HepG2 (cell line): Measurements from ENCODE around the gene PXYLP1. TPM values are rescaled to one million over a fixed set of nuclear protein-coding genes. Genes with fewer than 3 reads are reported as not detected.

Experiments used
- ATAC-seq: fragments of 200-7000 bp; cut with Tn5 transposase; 3 replicates; pipeline ENCODE4 v1.9.1; 2020; ENCODE audit warnings: mild to moderate bottlenecking, moderate library complexity
- BruUV-seq: library from RNA; stranded (reverse); fragments of 400-500 nt; replicated peaks from 2 replicates; lab custom pipeline; 2021; lab: Mats Ljungman, UMichigan
- CTCF ChIA-PET: fragments of 300-600 bp; formaldehyde crosslinking; extraction: SDS; loops from one replicate; lab custom pipeline; 2021; ENCODE audit warnings: low total read pairs, inconsistent platforms, low intra/inter-chr PET ratio; lab: Yijun Ruan, JAX
- POLR2A ChIA-PET: fragments of 350-600 bp; sonication (Branson Sonifier 250); formaldehyde crosslinking; loops from one replicate; lab custom pipeline; 2020; ENCODE audit warnings: antibody characterized with exemption, inconsistent platforms; lab: Yijun Ruan, JAX
- DNase-seq: peaks from one replicate; pipeline ENCODE4 v3.0.0-alpha.2; 2015; ENCODE audit warnings: low spot score
- FAIRE-seq: peaks from 3 replicates; lab custom pipeline; 2011; peaks lifted over from hg19 to GRCh38; lab: Jason Lieb, UNC
- H2AFZ ChIP-seq: one replicate; pipeline ENCODE4 v1.6.1; 2011; ENCODE audit warnings: low read length, inconsistent platforms
- H3K27ac ChIP-seq: fragments of 300-600 bp; 3 replicates; pipeline ENCODE4 v1.8.0; 2011; ENCODE audit warnings: mixed run types, mild to moderate bottlenecking, mixed read lengths, low read length, inconsistent platforms; ENCODE audit not compliant: insufficient read depth; ENCODE audit errors: extremely low read length
- H3K27me3 ChIP-seq, 2 experiments: fragments of 200-600 bp in 1 of 2; 2 replicates in 1 of 2; 3 replicates in 1 of 2; pipeline versions ENCODE4 v1.6.0 to v1.8.0; 2011; ENCODE audit warnings: low read length in 2 of 2, mild to moderate bottlenecking in 2 of 2, moderate library complexity in 2 of 2, inconsistent platforms in 1 of 2; ENCODE audit not compliant: insufficient read depth in 2 of 2, control insufficient read depth in 1 of 2
- H3K36me3 ChIP-seq, 2 experiments: fragments of 200-600 bp in 1 of 2; replicated peaks in 1 of 2; 2 replicates in 1 of 2; 3 replicates in 1 of 2; pipeline versions ENCODE4 v1.5.1 to v1.8.0; 2011; ENCODE audit warnings: low read length in 2 of 2, inconsistent platforms in 1 of 2; ENCODE audit not compliant: insufficient read depth in 2 of 2, control insufficient read depth in 1 of 2
- H3K4me1 ChIP-seq: 2 replicates; pipeline ENCODE4 v1.5.1; 2012; ENCODE audit warnings: low read length, inconsistent platforms; ENCODE audit not compliant: insufficient read depth
- H3K4me2 ChIP-seq: 2 replicates; pipeline ENCODE4 v1.6.0; 2011; ENCODE audit warnings: low read depth, low read length, inconsistent platforms
- H3K4me3 ChIP-seq, 3 experiments: fragments of 200-600 bp in 1 of 3; sonication (generic), shearing (Covaris generic) in 1 of 3; replicated peaks in 1 of 3; 2 replicates each; pipeline ENCODE4 v1.5.1; 2011 to 2016; ENCODE audit warnings: low read length in 3 of 3, inconsistent platforms in 2 of 3, low read depth in 2 of 3, mild to moderate bottlenecking in 2 of 3, control low read depth in 1 of 3, mixed read lengths in 1 of 3; ENCODE audit not compliant: insufficient read depth in 1 of 3
- H3K79me2 ChIP-seq: one replicate; pipeline ENCODE4 v1.6.1; 2011; ENCODE audit warnings: low read length, inconsistent platforms; ENCODE audit not compliant: insufficient read depth
- H3K9ac ChIP-seq: 2 replicates; pipeline ENCODE4 v1.6.0; 2011; ENCODE audit warnings: mild to moderate bottlenecking, low read depth, low read length, inconsistent platforms; ENCODE audit not compliant: insufficient read depth
- H3K9me3 ChIP-seq: 2 replicates; pipeline ENCODE4 v1.5.1; 2012; ENCODE audit warnings: mild to moderate bottlenecking, low read length
- H4K20me1 ChIP-seq: 2 replicates; pipeline ENCODE4 v1.6.0; 2011; ENCODE audit warnings: inconsistent platforms, mild to moderate bottlenecking, low read length, moderate library complexity; ENCODE audit not compliant: insufficient read depth
- AFF4 ChIP-seq: sonication (generic); formaldehyde crosslinking; IDR thresholded peaks from 2 replicates; pipeline ENCODE4 v1.4.0; 2020; ENCODE audit warnings: missing genetic modification reagents
- CSRNP1 ChIP-seq: sonication (generic); formaldehyde crosslinking; IDR thresholded peaks from 2 replicates; pipeline ENCODE4 v1.8.1; 2023; ENCODE audit warnings: mild to moderate bottlenecking, missing genetic modification reagents
- ERF ChIP-seq: IDR thresholded peaks from 2 replicates; pipeline ENCODE4 v1.6.1; 2018; ENCODE audit warnings: missing biosample characterization, missing genetic modification reagents
- HNF4G ChIP-seq, 2 experiments: sonication (generic) in 1 of 2; formaldehyde crosslinking in 1 of 2; IDR thresholded peaks; 2 replicates each; pipeline versions ENCODE4 v1.4.0 to v1.6.1; 2011 to 2020; ENCODE audit warnings: borderline replicate concordance in 2 of 2, low read depth in 2 of 2, mild to moderate bottlenecking in 2 of 2, low read length in 1 of 2, missing genetic modification reagents in 1 of 2, moderate library complexity in 1 of 2
- NFYB ChIP-seq: sonication (generic); formaldehyde crosslinking; IDR thresholded peaks from 2 replicates; pipeline ENCODE4 v1.4.0; 2020; ENCODE audit warnings: missing genetic modification reagents
- RNF219 ChIP-seq: sonication (generic); formaldehyde crosslinking; IDR thresholded peaks from 2 replicates; pipeline ENCODE4 v1.5.0; 2020; ENCODE audit warnings: mild to moderate bottlenecking, missing genetic modification reagents
- SALL2 ChIP-seq: sonication (generic); formaldehyde crosslinking; IDR thresholded peaks from 2 replicates; pipeline ENCODE4 v1.8.1; 2023; ENCODE audit warnings: mild to moderate bottlenecking, missing genetic modification reagents, inconsistent platforms
- ZFP1 ChIP-seq: IDR thresholded peaks from 2 replicates; pipeline ENCODE4 v1.6.1; 2016
- ZFYVE20 ChIP-seq: sonication (generic); formaldehyde crosslinking; IDR thresholded peaks from 2 replicates; pipeline ENCODE4 v1.8.0; 2023; ENCODE audit warnings: low read depth, mild to moderate bottlenecking, moderate library complexity, missing genetic modification reagents, borderline replicate concordance
- ZNF292 ChIP-seq: sonication (generic); formaldehyde crosslinking; IDR thresholded peaks from 2 replicates; pipeline ENCODE4 v1.8.1; 2022; ENCODE audit warnings: mild to moderate bottlenecking, low read depth, missing genetic modification reagents, borderline replicate concordance
- WGBS: methylation state at CpG from one replicate; pipeline ENCODE4 v1.1.6; 2017; ENCODE audit warnings: low lambda C conversion rate; 5-methylcytosine and 5-hydroxymethylcytosine counted together
- in situ Hi-C: cut with HindIII; loops from 2 replicates; pipeline ENCODE4 v1.10.0; 2017; ENCODE audit warnings: low pct_unique_long_range_greater_than_20kb; ENCODE audit not compliant: extremely low pct_ligation_motif_present
- intact Hi-C: fragments of 100-400 bp; cut with micrococcal nuclease; formaldehyde crosslinking; loops from one replicate; pipeline ENCODE4 v1.10.0; 2022; ENCODE audit not compliant: unreplicated experiment
- polyA plus RNA-seq, 8 experiments: library from polyadenylated mRNA; depleted of rRNA in 3 of 8; stranded (reverse) in 7 of 8; unstranded in 1 of 8; fragments of >200 nt; fragmentation: Illumina TruSeq in 4 of 8; extraction: Trizol in 4 of 8; gene quantifications; 2 replicates each; pipeline versions ENCODE4 v1.2.1 to v1.2.3, GENCODE V29; 2011 to 2016; ENCODE audit warnings: low read depth in 4 of 8, missing spikeins in 1 of 8, mixed read lengths in 1 of 8; ENCODE audit not compliant: insufficient read depth in 1 of 8
- total RNA-seq, 5 experiments: library from RNA; depleted of rRNA; stranded (reverse); fragments of >200 nt; fragmentation: Illumina TruSeq; extraction: Trizol; gene quantifications; 2 replicates each; pipeline ENCODE4 v1.2.3, GENCODE V29; 2016; ENCODE audit warnings: low read depth in 1 of 5

PXYLP1 gene
- total and polyA plus RNA-seq, 2 of the 13 experiments (the other 11 are each of a cell fraction or from before 2014, with no cell fraction given): 4.9 to 8.1 TPM

GRCh38 chr3:141274411-141275031 lies 42.9 kb downstream of the PXYLP1 start:
- ATAC-seq (no peak), DNase-seq (no peak), FAIRE-seq (no peak)
- no TSS peak for BruUV-seq
- TF ChIP-seq ZFP1 (no peak), SALL2 (CRISPR knock-in tag) (no peak), NFYB (CRISPR knock-in tag) (no peak), RNF219 (CRISPR knock-in tag) (no peak), ZNF292 (CRISPR knock-in tag) (no peak), HNF4G (IDR thresholded peaks at IDR 0.05; ENCODE audit: borderline replicate concordance, low read depth, low read length) (no peak), HNF4G (CRISPR knock-in tag; IDR thresholded peaks at IDR 0.05; ENCODE audit: borderline replicate concordance, low read depth) (no peak), AFF4 (CRISPR knock-in tag) (no peak), ERF (no peak), CSRNP1 (CRISPR knock-in tag) (no peak), ZFYVE20 (CRISPR knock-in tag) (no peak)
- H3K4me3 ChIP-seq: no peak overlapping the region
- no peak overlapping the region for H3K9ac ChIP-seq
- no peaks in the 10 kb centered on the region for H3K36me3 ChIP-seq
- H3K4me2 ChIP-seq: no peak overlapping the region
- no peaks in the 10 kb centered on the region for H4K20me1 ChIP-seq
- in situ Hi-C loops: loop anchor here (5.0 kb wide), 1 partner anchor 37 kb away; no protein-coding TSS in a partner anchor
- ChIA-PET POLR2A (no interaction called here), CTCF (no interaction called here)
- WGBS: 97% methylated on average over 10 of the region's 10 CpGs
- H3K9me3 ChIP-seq: no peaks in the 10 kb centered on the region
- no peak overlapping the region for H3K27ac ChIP-seq
- H3K79me2 ChIP-seq: no peaks in the 10 kb centered on the region
- no peaks in the 10 kb centered on the region for H3K27me3 ChIP-seq
- no peak overlapping the region for H2AFZ ChIP-seq
- peaks cover 38% of the 10 kb centered on the region for H3K4me1 ChIP-seq
- intact Hi-C loops: no loop called here
